ENCODE results near the gene PRKG1.

- no peak for TF ChIP-seq CTCF (conservative IDR thresholded peaks at IDR 0.05; ENCODE audit: low read length)
- TF ChIP-seq EZH2phosphoT487 (IDR thresholded peaks at IDR 0.05; ENCODE audit: borderline replicate concordance): no peak
Measured at GRCh38 chr10:51696251-51696650, 622.0 kb downstream of the PRKG1 start.

All from Loucy (cell line).